ENCODE results near the gene CXCR6.

The CXCR6 gene

DNA sequence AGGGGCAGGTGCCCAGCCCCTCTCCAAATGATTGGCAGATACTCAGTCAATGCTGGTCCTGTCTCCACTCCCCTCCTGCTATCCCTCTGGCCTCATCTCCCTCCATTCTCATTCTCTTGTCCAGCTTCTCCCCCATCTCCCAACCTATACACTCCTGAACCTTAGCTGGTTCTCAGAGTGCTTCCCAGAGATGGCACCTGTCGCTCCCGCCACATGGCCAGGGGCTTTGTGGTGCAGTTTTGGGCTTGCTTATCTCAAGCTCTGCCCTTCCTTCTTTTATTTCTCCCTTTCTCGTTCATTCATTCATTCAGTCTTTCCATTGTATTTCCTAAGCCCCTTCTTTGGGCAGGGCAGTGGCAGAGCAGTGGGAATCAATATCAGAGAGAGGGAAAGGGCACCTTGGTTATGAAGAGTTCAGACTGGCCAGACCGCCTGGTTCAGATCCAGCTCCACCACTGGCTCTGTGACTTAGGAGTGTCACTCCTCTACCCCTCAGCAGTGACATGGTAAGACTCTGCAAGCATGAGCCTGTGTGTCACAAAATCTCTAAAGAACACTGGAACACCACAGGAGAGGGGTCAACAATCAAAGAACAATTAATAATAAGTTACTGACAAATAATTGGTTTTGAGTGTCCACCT is 20.2 kb upstream of the CXCR6 start:
- no peak for DNase-seq (ENCODE audit: low spot score)

DNA sequence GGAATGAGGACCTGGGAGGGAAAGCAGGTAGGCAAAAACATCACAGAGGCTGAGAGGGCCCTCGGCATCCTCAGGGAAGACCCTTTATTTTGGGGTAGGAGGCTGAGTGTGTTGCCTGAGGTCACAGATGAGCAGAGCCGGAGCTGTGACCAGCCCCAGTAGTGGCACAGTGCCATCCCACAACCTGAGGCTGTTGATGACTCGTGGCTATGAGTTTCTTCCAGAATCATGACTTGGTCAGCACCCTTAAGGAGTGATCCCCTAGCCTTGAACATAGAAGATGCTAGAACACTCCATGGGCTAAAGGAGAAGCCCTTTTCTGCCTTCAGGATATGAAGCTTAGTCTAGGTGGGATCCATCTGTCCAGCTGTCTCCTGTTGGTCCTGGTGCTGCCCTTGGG is 19.5 kb upstream of the CXCR6 start:
- no peak for DNase-seq (ENCODE audit: low spot score)

DNA sequence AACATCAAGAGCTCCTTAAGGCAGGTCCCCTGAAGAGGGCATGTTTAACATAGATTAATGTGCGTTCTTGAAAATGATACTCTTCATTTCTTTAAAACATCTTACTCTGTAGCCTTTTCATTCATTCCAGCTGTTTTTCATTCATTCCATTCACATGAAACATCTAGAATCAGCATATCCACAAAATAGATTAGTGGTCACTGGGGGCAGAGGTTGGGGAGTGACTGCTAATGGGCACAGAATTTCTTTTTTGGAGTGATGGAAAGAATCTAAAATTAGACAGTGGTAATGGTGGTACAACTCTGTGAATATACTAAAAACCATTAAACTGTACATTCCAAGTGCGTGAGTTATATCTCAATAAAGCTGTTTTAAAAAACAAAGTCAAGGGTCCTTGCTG is 15.4 kb upstream of the CXCR6 start:
- no peak for DNase-seq (ENCODE audit: low spot score)

DNA sequence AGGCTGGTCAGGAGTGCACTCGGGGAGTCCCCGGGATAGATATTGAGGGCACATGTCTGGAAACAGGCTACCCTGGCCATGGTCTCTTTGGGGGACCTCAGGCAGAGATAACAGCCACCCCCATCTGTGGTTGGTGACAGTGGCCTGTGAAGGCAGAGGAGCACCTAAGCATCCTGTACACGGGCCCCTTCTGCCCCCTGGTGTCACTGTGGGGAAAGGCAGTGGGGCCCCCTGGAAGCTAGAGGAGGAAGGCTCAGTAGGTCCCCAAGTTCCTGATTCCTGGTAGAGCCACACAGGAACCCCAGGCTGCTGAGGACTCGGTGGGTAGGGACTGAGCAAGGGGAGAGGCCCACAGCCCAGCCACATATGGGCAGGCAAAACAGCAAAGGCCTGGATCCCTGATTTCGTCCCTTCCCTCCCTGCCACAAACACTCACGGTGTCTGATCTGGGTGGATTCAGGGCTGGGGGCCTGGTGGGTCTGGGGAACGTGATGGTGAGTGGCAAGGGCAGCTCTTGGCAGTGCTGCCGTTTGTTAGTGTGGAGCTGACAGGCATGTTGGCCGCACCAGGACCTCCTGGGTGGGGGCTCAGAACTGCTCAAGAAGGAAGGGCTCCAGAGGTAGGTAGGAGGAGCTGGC is 14.1 kb upstream of the CXCR6 start:
- peak; percentile 60 for DNase-seq (ENCODE audit: low spot score)

DNA sequence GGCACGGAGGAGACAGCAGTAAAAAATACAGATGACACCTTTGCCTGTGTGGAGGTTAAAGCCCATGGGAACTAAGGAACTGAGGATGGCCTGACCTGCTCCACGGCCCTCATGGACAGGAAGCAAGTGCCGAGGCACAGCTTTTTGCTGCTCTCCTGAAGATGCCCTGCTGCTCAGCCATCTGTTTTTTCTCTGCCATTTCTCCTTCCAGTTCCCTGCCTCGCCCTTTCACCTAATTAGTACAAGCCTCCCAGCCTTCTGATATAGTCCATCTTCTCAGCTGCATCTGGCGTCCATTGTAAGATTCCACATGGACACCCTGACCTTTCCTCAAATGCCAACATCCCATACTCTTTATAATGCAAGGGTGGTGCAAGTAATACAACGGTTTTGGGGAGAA is 11.8 kb upstream of the CXCR6 start:
- no peak for DNase-seq (ENCODE audit: low spot score)

DNA sequence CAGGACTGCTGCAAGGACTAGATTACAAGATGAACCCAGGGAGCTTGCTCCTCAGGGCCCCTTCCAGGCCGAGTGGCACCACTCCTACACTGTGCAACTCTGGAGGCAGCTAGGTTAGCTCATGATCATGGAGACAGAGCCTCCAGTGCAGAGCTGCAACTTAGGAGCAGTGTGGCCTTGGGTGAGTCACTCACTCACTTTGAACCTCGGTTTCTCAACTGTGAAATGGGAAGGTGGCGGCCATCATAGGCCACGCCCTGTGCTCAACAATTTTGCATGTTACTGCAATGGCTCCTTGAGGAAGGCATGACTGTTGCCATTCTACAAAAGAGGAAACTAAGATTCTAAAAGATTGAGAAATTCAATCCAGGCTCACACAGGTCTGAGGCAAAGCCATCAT is 11.2 kb upstream of the CXCR6 start:
- DNase-seq (ENCODE audit: low spot score), result no peak

DNA sequence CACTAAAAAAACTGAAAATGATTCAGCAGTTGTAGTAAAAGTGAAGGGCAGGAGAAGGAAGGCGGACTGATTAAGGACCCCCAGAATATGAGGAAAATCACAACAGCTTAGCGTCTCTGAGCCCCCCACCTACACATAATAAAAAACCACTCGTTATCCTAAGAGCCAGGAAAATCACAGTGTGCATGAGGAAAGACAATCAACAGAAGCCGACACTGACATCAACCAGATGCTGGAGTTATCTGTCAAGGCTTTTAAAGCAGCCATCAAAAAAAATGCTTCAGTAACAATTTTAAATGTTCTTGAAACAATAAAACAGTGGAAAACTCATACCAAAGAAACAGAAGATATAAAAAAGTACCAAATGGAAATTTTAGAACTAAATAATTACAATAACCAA is 9.7 kb upstream of the CXCR6 start:
- DNase-seq (ENCODE audit: low spot score), result no peak

DNA sequence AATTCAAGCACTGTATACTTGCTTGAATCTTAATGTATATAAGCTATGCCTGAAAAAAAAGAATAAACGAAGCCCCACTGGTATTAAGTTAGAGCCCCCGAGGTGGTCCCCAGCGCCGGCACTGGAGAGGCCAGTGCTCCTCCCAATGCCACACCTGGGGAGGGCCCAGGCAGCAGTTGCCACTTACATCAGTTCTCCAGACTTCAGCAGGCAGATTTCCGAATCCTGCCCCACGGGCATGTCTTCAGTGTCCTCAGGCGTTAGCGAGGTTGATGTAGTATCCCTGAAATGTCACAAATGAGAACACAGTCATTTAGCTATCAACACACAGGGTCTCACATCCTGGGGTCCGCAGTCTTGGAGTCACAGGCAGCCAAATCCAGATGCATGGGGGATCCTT is 7.0 kb upstream of the CXCR6 start:
- DNase-seq (ENCODE audit: low spot score), result no peak

DNA sequence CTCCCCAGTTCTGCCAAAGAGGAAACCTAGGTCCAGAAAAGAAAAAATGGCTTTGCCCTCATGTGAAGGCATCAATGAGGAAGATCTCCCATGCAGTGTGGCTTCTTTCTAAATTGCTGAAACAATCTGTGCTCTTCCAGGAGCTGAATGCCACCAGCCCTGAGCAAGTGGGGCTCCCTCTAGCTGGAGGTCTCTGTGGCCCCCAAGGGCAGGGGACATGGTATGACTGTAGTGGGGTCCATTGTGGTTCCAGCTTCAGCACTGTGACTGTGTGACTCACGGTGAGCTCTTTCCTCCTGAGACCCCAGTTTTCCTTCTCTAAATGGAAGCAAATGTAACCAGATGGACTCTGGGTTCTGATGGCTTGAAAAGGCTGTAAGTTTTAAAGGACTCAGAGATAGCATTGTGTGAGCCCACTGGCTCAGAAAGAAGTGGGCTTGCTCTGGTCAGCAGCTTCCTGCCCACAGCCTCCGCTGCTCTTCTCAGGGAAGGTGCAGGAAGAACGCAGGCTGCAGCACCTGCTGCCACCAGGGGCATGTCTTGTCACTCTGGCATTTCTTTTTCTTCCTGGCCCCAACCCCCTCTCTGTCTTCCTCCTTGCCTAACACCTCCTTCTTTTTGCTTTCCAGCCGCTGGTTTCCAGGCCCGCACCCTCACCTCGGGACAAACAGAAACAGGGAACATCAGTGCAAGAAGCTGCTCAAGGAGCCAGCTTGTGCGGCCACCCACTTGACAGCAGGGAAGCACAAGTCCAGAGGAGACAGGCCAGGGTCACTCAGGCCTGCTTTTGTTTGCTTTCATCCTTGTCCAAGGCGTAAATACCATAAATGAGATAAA is 5.8 kb upstream of the CXCR6 start:
- no peak for DNase-seq (ENCODE audit: low spot score)

DNA sequence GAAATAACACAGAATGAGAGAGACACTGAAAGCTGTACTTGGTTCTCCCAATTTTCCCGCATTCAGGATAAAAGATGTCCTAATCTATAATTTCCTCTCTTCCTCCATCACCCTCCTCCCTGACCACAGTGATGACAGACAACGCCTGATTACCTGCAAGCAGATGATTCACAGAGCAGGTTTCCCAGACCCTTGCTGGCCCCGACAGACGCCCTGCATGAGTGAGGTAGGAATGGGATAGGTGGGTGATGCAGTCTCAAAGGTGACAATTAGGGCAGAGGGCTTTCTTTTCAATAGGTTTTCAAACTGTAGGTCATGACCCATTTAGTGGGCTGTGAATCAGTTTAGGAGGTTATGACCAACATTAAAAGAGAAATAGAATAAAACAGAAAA is 5.2 kb upstream of the CXCR6 start:
- no peak for DNase-seq (ENCODE audit: low spot score)

DNA sequence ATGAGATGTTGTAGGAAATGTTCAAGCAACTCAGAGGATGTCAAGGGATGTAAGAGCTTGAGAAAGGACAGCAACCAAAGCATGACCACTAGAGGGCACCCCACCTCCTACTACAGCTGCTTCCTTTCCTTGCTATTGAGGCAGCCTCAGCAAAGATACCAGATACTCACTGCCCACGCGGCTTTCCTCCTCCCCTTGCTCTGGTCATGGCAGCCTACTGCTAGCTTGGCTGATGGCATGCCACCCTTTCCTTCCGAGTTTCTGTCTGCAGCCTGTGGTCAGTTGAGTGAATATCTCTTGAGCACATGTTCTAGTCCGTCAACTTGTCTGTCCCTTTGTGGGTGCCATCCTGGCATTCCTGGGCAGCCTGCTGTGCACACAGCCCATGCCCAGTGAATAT is 4.4 kb upstream of the CXCR6 start:
- peak; percentile 70 for DNase-seq (ENCODE audit: low spot score)

DNA sequence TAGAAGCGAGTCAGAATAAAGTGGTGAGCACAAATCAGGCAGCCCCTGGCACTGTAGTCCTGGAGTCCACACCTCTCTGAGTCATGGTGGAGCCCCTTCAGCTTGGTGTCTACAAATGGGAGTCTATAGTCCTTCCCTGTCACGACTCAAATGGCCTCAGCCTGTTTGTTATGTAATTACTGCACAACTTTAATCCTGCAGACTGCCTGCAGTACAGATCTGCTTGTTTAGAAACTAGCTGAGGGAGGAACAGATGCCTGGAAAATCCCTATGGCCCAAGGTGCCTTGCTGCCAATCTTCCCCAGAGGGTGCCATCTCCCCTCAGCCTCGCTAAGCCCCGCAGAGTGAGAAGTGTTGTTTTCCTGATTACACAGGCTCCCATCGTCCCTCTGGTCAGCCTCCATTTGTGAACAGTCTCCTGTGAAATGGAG is 3.9 kb upstream of the CXCR6 start:
- no peak for DNase-seq (ENCODE audit: low spot score)

DNA sequence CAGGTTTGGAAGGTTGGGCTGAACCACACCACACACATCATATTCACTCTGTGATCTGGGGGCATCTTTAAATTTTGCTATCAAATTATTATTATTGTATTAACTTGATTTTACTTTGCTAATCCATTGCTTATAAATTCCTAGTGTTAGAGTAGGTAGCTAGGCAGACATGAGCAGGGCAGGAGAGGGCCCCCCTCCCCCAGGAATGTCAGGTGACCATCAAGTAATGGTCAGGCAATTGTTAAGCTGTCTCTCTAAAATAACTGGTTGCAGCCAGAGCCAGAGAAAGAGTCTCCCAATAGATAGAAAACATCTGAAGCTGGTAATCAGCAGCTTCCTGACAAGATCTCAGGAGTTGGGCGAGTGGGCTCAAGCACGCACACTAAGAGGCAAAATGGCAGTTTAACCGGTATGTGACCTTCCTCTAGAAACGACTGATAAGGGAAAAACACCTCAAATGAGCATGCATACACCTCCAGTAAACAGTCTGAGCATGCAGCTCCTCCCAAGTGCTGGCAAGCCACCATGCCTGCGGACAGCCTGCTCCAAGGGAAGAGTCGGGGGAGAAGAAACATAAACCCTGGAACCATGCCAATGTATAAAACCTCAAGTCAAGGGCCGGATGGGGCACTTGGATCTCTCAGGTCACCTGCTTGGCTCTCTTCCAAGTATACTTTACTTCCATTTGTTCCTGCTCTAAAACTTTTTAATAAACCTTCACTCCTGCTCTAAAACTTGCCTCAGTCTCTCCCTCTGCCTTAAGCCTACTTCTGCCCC is 3.1 kb upstream of the CXCR6 start:
- no peak for DNase-seq (ENCODE audit: low spot score)

DNA sequence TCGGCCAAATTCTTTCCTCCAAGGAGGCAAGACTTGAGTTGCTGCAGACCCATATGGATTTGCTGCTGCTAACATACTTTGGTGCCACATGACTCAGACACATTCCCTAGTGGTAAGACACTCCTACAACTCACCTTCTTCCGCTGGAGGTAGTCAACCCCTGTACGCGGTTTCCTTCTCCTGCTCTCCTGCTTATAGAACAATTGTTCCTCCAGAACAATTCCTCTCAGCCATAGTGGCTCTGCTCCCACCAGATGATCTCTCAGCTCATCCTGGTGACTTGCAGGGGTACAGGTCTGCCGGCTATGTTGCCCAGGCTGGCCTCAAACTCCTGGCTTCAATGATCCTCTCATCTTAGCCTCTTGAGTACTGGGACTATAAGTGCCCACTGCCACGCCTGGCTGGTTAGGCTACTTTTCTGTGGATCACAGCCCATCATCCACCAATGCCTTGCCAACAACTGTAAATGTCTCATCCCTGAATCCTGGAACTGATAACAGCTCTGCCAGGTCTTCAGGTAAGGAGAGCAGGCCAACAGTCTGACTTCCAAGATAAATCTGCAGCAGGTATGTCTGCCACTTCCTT is 2.4 kb upstream of the CXCR6 start:
- no peak for DNase-seq (ENCODE audit: low spot score)

DNA sequence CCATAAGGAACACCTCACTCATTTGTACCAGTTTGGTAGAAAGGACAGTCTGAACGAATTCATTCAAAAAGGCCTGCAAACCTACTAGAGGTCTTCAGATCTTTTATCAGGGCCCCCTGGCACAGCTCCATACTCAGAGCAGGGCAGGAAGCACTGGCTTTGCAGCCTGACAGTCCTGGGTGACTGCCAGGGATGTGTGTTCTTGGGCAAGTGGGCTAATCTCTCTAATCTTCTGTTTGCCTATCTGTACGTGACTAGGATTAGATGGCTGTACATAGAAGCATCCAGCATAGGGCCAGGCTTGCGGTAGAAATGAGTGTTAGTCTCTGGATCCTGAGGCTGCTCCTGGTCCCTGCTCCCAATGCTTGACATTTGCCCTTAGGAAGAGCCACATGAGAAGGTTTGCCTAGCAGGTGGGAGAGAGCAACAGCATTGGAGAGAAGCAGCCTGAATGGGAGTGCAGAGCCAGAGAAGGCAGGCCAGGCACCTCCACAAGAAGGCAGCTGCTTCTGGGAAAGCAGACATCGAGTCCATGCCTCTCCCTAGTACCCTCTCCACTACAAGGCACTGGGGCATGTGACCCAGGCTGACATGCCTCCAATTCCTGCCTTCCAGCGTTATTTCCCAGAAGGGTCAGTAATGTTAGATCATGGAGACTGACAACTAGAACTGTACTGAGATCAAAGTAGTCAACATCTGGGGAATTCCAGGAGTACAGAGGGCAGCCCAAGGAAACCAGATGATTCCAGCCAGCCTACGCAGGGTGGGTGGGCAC is 1.0 kb upstream of the CXCR6 start:
- no peak for DNase-seq (ENCODE audit: low spot score)

DNA sequence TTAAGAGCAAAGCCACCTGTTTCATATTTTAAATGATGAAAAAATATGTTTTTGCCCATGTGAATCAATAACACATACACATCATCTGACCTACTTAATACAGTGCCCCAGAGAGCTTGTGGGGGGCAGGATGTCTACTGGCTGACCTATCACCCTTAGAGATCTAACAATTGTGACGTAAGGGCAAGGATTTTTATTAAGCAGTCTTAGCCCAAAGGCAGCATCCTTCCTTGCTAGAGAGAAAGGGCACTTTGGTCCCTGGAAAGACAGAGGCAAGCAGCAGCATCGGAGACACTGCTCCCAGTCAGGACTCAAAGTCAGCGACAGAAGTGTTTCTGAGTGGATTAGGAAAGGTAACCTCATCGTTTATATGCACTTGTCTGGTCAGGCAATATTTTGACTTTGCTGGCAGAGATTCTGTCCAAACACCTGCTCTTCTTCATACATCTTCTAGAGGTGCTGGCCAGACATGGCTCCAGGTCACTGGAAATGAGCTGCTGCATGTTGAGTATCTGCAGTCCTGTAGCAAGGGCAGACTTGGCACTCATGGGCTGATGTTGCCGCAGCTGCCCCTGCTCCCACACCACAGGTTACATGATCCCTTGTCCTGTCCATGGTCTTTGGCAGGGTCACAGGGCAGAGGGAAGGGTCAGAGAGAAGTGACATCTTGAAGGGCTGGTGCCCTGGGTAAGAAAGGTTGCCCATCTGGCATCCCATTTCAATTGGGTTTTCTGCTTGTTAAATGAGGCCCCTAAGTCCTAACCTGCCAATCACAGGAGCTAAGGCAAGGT is 1.8 kb downstream of the CXCR6 start:
- DNase-seq (ENCODE audit: low spot score), result no peak

DNA sequence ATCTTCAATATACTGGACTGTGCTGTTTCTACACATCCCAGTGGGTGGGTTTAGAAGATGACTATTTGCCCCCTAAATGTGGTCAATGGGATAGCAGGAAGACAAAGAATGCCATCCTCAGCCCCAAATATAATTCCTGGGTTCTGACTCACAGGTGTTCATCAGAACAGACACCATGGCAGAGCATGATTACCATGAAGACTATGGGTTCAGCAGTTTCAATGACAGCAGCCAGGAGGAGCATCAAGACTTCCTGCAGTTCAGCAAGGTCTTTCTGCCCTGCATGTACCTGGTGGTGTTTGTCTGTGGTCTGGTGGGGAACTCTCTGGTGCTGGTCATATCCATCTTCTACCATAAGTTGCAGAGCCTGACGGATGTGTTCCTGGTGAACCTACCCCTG is 3.0 kb downstream of the CXCR6 start:
- DNase-seq (ENCODE audit: low spot score), result no peak

DNA sequence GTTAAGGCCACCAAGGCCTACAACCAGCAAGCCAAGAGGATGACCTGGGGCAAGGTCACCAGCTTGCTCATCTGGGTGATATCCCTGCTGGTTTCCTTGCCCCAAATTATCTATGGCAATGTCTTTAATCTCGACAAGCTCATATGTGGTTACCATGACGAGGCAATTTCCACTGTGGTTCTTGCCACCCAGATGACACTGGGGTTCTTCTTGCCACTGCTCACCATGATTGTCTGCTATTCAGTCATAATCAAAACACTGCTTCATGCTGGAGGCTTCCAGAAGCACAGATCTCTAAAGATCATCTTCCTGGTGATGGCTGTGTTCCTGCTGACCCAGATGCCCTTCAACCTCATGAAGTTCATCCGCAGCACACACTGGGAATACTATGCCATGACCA is 3.6 kb downstream of the CXCR6 start:
- no peak for DNase-seq (ENCODE audit: low spot score)

DNA sequence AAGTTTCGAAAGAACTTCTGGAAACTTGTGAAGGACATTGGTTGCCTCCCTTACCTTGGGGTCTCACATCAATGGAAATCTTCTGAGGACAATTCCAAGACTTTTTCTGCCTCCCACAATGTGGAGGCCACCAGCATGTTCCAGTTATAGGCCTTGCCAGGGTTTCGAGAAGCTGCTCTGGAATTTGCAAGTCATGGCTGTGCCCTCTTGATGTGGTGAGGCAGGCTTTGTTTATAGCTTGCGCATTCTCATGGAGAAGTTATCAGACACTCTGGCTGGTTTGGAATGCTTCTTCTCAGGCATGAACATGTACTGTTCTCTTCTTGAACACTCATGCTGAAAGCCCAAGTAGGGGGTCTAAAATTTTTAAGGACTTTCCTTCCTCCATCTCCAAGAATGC is 4.1 kb downstream of the CXCR6 start:
- no peak for DNase-seq (ENCODE audit: low spot score)

DNA sequence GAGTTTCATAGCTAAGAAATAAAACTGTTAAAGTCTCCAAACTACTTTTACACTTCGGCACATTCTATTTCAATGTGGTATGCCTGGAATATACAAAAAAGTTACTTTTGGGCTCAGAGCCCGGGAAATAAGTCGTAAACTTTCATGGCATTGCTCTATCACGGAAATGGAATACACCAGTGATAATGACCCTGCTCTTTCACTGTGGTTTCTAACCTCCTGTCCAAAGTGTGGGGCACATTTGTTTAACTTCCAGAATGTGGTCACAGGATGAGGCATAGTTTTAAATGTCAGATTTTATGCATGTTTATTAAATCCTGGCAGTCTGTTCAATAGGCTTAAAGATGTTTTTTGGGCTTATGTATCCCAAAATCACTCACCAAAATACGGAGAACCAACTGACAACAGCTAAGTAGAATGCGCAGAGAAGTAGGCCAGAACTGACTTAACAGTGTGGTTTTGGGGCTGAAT is 5.1 kb downstream of the CXCR6 start:
- DNase-seq (ENCODE audit: low spot score), result no peak

DNA sequence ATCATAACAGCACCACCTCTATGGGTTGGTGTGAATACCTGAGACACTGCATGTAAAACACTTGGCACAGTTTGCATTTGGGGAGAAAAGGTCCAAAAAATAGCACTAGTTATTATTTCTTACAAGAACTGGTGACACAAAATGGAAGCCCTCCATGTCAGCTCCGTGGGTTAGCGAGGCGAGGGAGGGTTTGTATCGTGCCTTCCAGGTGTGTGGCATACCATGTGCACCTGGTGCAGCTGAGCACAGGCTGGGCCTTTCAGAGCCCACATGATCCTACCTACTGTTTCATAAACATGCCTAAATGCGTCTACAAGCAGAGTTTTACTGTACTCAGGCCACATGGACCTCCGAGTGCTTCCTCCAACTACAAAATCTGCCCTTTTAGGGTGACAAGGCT is 5.6 kb downstream of the CXCR6 start:
- DNase-seq (ENCODE audit: low spot score), result no peak

Data from NAMALWA (cell line).